Endothelial cell of umbilical vein (primary cell): ENCODE measurements around the gene DMPK. TPM values are rescaled to one million over a fixed set of nuclear protein-coding genes. Genes with fewer than 3 reads are reported as not detected.

Experiments
- BruUV-seq: library from RNA; stranded (reverse); fragments of 400-500 nt; replicated peaks from 2 replicates; lab custom pipeline; 2021; lab: Mats Ljungman, UMichigan
- CTCF ChIA-PET: fragments of 300-600, 350-600 bp; sonication (Branson Sonifier 250); formaldehyde crosslinking; loops from one replicate; lab custom pipeline; 2021; ENCODE audit warnings: antibody characterized with exemption, inconsistent platforms; lab: Charles Lee
- POLR2A ChIA-PET: fragments of 300-600, 350-600 bp; sonication (Branson Sonifier 250); formaldehyde crosslinking; loops from one replicate; lab custom pipeline; 2021; ENCODE audit warnings: antibody characterized with exemption, inconsistent platforms; lab: Charles Lee
- DNase-seq: peaks from one replicate; pipeline ENCODE4 v3.0.0-alpha.2; 2011; ENCODE audit warnings: low read depth, low spot score
- FAIRE-seq: peaks from 2 replicates; lab custom pipeline; 2011; peaks lifted over from hg19 to GRCh38; lab: Jason Lieb, UNC
- H2AFZ ChIP-seq: 2 replicates; pipeline ENCODE4 v1.6.0; 2012; ENCODE audit warnings: low read depth, low read length, control low read depth, inconsistent platforms
- H3K27ac ChIP-seq: 2 replicates; pipeline ENCODE4 v1.5.1; 2011; ENCODE audit warnings: low read depth, mild to moderate bottlenecking, control low read depth, low read length, moderate library complexity; ENCODE audit not compliant: insufficient read depth
- H3K27me3 ChIP-seq, 2 experiments: 2 replicates each; pipeline versions ENCODE4 v1.6.0 to v1.6.1; 2011; ENCODE audit warnings: low read length in 2 of 2, mixed read lengths in 1 of 2; ENCODE audit not compliant: control insufficient read depth in 2 of 2, insufficient read depth in 2 of 2
- H3K36me3 ChIP-seq, 2 experiments: 2 replicates in 1 of 2; 3 replicates in 1 of 2; pipeline ENCODE4 v1.5.1; 2011; ENCODE audit warnings: low read length in 2 of 2, mild to moderate bottlenecking in 1 of 2, moderate library complexity in 1 of 2; ENCODE audit not compliant: control insufficient read depth in 2 of 2, insufficient read depth in 2 of 2; ENCODE audit errors: extremely low read depth in 1 of 2
- H3K4me1 ChIP-seq: 3 replicates; pipeline ENCODE4 v1.5.1; 2011; ENCODE audit warnings: mild to moderate bottlenecking, low read length; ENCODE audit not compliant: control insufficient read depth, insufficient read depth; ENCODE audit errors: extremely low read depth
- H3K4me2 ChIP-seq: 2 replicates; pipeline ENCODE4 v1.6.1; 2011; ENCODE audit warnings: low read length, control low read depth, mixed read lengths; ENCODE audit not compliant: insufficient read depth
- H3K4me3 ChIP-seq, 3 experiments: fragments of 200-600 bp in 1 of 3; sonication (generic), shearing (Covaris generic) in 1 of 3; replicated peaks in 1 of 3; 2 replicates each; pipeline ENCODE4 v1.5.1; 2011 to 2016; ENCODE audit warnings: control low read depth in 3 of 3, low read length in 3 of 3, mild to moderate bottlenecking in 2 of 3, inconsistent platforms in 1 of 3, low read depth in 1 of 3, moderate library complexity in 1 of 3; ENCODE audit not compliant: insufficient read depth in 1 of 3
- H3K79me2 ChIP-seq: 2 replicates; pipeline ENCODE4 v1.6.0; 2012; ENCODE audit warnings: low read length, inconsistent platforms; ENCODE audit not compliant: control insufficient read depth, insufficient read depth
- H3K9ac ChIP-seq: replicated peaks from 2 replicates; pipeline ENCODE3; 2011; ENCODE audit warnings: low read length, control low read depth; ENCODE audit not compliant: insufficient read depth; ENCODE audit errors: extremely low read depth
- H3K9me1 ChIP-seq: replicated peaks from 3 replicates; pipeline ENCODE4 v1.6.0; 2011; ENCODE audit warnings: mild to moderate bottlenecking, low read length; ENCODE audit not compliant: control insufficient read depth, insufficient read depth; ENCODE audit errors: extremely low read depth
- H3K9me3 ChIP-seq: replicated peaks from 2 replicates; pipeline ENCODE4 v1.5.1; 2012; ENCODE audit warnings: low read length, inconsistent platforms; ENCODE audit not compliant: control insufficient read depth, insufficient read depth
- H4K20me1 ChIP-seq: replicated peaks from 2 replicates; pipeline ENCODE3; 2011; ENCODE audit warnings: mild to moderate bottlenecking, low read length; ENCODE audit not compliant: control insufficient read depth, insufficient read depth; ENCODE audit errors: extremely low read depth
- EZH2 ChIP-seq: IDR thresholded peaks from 2 replicates; pipeline ENCODE4 v1.6.1; 2012; ENCODE audit warnings: borderline replicate concordance, low read depth, mild to moderate bottlenecking, moderate library complexity, low read length, inconsistent platforms; ENCODE audit not compliant: severe bottlenecking
- FOS ChIP-seq: IDR thresholded peaks from 2 replicates; pipeline ENCODE4 v1.6.1; 2011; ENCODE audit warnings: mild to moderate bottlenecking, low read length, moderate library complexity, borderline replicate concordance; ENCODE audit not compliant: insufficient read depth
- GATA2 ChIP-seq: IDR thresholded peaks from 2 replicates; pipeline ENCODE4 v1.7.0; 2011; ENCODE audit warnings: low read depth, mild to moderate bottlenecking, moderate library complexity, mixed read lengths, low read length; ENCODE audit not compliant: insufficient read length, insufficient read depth
- JUN ChIP-seq: IDR thresholded peaks from 2 replicates; pipeline ENCODE4 v1.6.1; 2011; ENCODE audit warnings: borderline replicate concordance, low read depth; ENCODE audit not compliant: insufficient read length, insufficient read depth
- MAX ChIP-seq: IDR thresholded peaks from 2 replicates; pipeline ENCODE4 v1.6.1; 2011; ENCODE audit not compliant: insufficient read depth, insufficient read length
- MYC ChIP-seq: IDR thresholded peaks from one replicate; pipeline ENCODE4 v1.6.1; 2011; ENCODE audit warnings: mild to moderate bottlenecking, low read depth, low read length
- POLR2A ChIP-seq: IDR thresholded peaks from 2 replicates; pipeline ENCODE4 v1.6.1; 2012; ENCODE audit warnings: low read depth, mild to moderate bottlenecking, control low read depth, low read length
- POLR2AphosphoS5 ChIP-seq: IDR thresholded peaks from 2 replicates; pipeline ENCODE4 v1.6.1; 2012; ENCODE audit warnings: low read depth, mild to moderate bottlenecking, control low read depth, low read length, moderate library complexity; ENCODE audit not compliant: insufficient read depth
- dilution Hi-C: fragments of 300-500 bp; cut with MboI; formaldehyde crosslinking; loops from one replicate; pipeline ENCODE4 v1.15.0; 2019; ENCODE audit warnings: low sequenced_read_pairs; ENCODE audit not compliant: extremely low pct_ligation_motif_present
- intact Hi-C: fragments of 100-400 bp; cut with micrococcal nuclease; formaldehyde crosslinking; loops from one replicate; pipeline ENCODE4 v1.10.0; 2022
- polyA plus RNA-seq, 4 experiments: library from polyadenylated mRNA; depleted of rRNA in 3 of 4; stranded (reverse) in 3 of 4; unstranded in 1 of 4; fragments of >200 nt; gene quantifications; 2 replicates each; pipeline versions ENCODE4 v1.2.1 to v1.2.3, GENCODE V29; 2011 to 2012; ENCODE audit warnings: missing spikeins in 1 of 4
- total RNA-seq: library from RNA; stranded (reverse); gene quantifications from 2 replicates; pipeline ENCODE4 v1.2.3, GENCODE V29; 2021
- TF ChIP-seq, protein P1 (sequence below), 2 donors: IDR thresholded peaks; 1 replicate in 1 of 2; 2 replicates in 1 of 2; pipeline ENCODE4 v1.5.1; 2011; ENCODE audit warnings: low read length in 2 of 2, mild to moderate bottlenecking in 2 of 2, moderate library complexity in 2 of 2, control low read depth in 1 of 2, inconsistent platforms in 1 of 2, low read depth in 1 of 2; ENCODE audit not compliant: insufficient read depth in 1 of 2; ENCODE audit errors: extremely low read depth in 1 of 2

The DMPK gene
- total and polyA plus RNA-seq, 2 donors (not counting 3 experiments of a cell fraction or from before 2014, with no cell fraction given) = 36.6 to 73.3 TPM

DNA sequence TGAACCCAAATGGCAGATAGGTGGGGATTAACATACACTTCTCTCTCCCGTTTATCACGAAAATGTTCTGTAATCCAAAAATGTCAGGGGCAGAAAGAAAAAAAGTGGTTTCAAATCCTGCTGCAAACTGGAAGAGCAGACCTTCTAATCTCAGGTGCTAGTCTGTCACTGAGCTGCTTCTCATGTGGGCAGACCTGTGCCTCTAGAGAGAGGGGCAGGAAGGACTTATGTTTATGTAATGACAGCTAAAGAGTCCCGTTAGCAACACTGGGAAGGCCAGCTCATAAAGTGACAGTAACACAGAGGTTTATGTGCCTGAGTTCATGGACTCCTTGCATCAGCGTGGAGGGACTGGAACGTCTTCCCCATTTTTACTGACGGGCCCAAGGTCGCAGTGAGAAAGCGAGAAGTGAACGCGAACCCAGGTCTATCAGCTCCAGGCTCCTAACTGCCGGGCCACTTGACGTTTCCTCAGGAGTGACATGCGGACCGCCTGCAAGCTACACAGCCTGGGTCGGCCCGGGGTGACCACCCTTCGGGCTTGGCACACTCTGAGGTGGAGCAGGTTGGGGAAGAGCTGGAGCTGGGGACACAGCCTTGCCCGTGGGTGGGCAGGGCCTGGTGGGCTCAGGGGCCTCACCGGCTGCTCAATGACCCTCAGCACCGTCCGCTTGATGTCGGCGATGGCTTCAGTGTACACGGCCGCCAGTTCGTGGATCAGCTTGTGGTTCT lies 42.4 kb upstream of the DMPK start:
- H3K4me2 ChIP-seq = no peak overlapping the region
- no peaks in the 10 kb centered on the region for H3K9me1 ChIP-seq
- no peak for FAIRE-seq
- POLR2A ChIA-PET = no interaction called here
- no peaks in the 10 kb centered on the region for H4K20me1 ChIP-seq
- DNase-seq = no peak
- TF ChIP-seq GATA2 = no peak
- TF ChIP-seq MAX = no peak
- no peak for TF ChIP-seq POLR2A
- no peak for TF ChIP-seq MYC
- TF ChIP-seq FOS = no peak
- TF ChIP-seq JUN = no peak
- TF ChIP-seq, protein P1, sequence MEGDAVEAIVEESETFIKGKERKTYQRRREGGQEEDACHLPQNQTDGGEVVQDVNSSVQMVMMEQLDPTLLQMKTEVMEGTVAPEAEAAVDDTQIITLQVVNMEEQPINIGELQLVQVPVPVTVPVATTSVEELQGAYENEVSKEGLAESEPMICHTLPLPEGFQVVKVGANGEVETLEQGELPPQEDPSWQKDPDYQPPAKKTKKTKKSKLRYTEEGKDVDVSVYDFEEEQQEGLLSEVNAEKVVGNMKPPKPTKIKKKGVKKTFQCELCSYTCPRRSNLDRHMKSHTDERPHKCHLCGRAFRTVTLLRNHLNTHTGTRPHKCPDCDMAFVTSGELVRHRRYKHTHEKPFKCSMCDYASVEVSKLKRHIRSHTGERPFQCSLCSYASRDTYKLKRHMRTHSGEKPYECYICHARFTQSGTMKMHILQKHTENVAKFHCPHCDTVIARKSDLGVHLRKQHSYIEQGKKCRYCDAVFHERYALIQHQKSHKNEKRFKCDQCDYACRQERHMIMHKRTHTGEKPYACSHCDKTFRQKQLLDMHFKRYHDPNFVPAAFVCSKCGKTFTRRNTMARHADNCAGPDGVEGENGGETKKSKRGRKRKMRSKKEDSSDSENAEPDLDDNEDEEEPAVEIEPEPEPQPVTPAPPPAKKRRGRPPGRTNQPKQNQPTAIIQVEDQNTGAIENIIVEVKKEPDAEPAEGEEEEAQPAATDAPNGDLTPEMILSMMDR (IDR thresholded peaks at IDR 0.05; ENCODE audit: extremely low read depth in 1 of 2, insufficient read depth in 1 of 2, low read depth in 1 of 2, low read length in 2 of 2) = no peak
- no peak for TF ChIP-seq POLR2AphosphoS5
- no peak for TF ChIP-seq EZH2
- no peak overlapping the region for H3K27ac ChIP-seq
- no peak overlapping the region for H2AFZ ChIP-seq
- H3K4me1 ChIP-seq = peaks cover 11% of the 10 kb centered on the region
- CTCF ChIA-PET = interaction anchor here (0.6 to 4.1 kb wide), 4 partner anchors 7 to 54 kb away, joined by 3 to 35 read pairs (median 4); no protein-coding TSS in a partner anchor
- H3K9me3 ChIP-seq = no peaks in the 10 kb centered on the region
- dilution Hi-C loops (no loop called here), intact Hi-C loops (no loop called here)
- no TSS peak for BruUV-seq
- H3K79me2 ChIP-seq = no peaks in the 10 kb centered on the region
- H3K9ac ChIP-seq = no peak overlapping the region
- H3K4me3 ChIP-seq = no peak overlapping the region
- peaks cover 13 to 59% of the 10 kb centered on the region in 2 experiments for H3K36me3 ChIP-seq
- H3K27me3 ChIP-seq = no peaks in the 10 kb centered on the region
